Measurements from ENCODE around the gene PTGIS. TPM values are rescaled to one million over a fixed set of nuclear protein-coding genes. Genes with fewer than 3 reads are reported as not detected.

PTGIS gene
- total and polyA plus RNA-seq, 2 of the 4 experiments (the other 2 are of a cell fraction), result 1.6 to 2.6 TPM

GRCh38 chr20:49573900-49574416 lies 6.0 kb upstream of the PTGIS start:
- Histone ChIP-seq H3K27me3 (ENCODE audit: control insufficient read depth, insufficient read depth, low read length) (peaks cover 11% of the 10 kb centered on the region; the same call in 1 of the 2 replicates), H3K27ac (ENCODE audit: insufficient read depth, low read length) (no peak overlapping the region), H2AFZ (replicated peaks; ENCODE audit: low read length, poor library complexity) (peak overlapping the region; percentile 51), H3K4ac (ENCODE audit: low read depth, low read length) (peak overlapping the region; percentile 9; the same call in 1 of the 2 replicates), H3K18ac (ENCODE audit: low read depth, low read length) (no peak overlapping the region; the same call in 1 of the 2 replicates), H3K79me1 (ENCODE audit: low read depth in 1 of 2, low read length in 2 of 2) (no peaks in the 10 kb centered on the region), H3K23ac (ENCODE audit: low read depth, low read length) (no peak overlapping the region), H3K14ac (replicated peaks; ENCODE audit: low read depth, low read length) (no peak overlapping the region), H2BK120ac (ENCODE audit: low read depth, low read length) (no peak overlapping the region), H3K9me1 (ENCODE audit: insufficient read depth, low read length) (no peaks in the 10 kb centered on the region), H4K91ac (ENCODE audit: insufficient read depth, low read depth, low read length) (peak overlapping the region; percentile 34; the same call in 1 of the 2 replicates), H3K4me2 (ENCODE audit: low read depth, low read length) (no peak overlapping the region), H4K5ac (ENCODE audit: low read depth, low read length) (peak overlapping the region; percentile 3; the same call in 1 of the 2 replicates), H3K4me3 (ENCODE audit: insufficient read depth, low read depth, low read length) (no peak overlapping the region), H2AK9ac (replicated peaks; ENCODE audit: low read depth, low read length, poor library complexity) (no peak overlapping the region), H3K9ac (ENCODE audit: low read depth, low read length) (no peak overlapping the region), H2AK5ac (ENCODE audit: low read depth, low read length) (peak overlapping the region; percentile 63), H4K8ac (ENCODE audit: low read depth in 2 of 2, low read length in 2 of 2) (no peak overlapping the region; a peak in 2 of 4 replicates), H2BK20ac (ENCODE audit: low read depth, low read length) (no peak overlapping the region), H4K20me1 (ENCODE audit: insufficient read depth, low read length) (no peaks in the 10 kb centered on the region), H3K9me3 (ENCODE audit: control insufficient read depth, insufficient read depth, low read length) (peaks cover 2% of the 10 kb centered on the region; the same call in 1 of the 2 replicates), H3K36me3 (ENCODE audit: control insufficient read depth, insufficient read depth, low read length) (no peaks in the 10 kb centered on the region), H3K4me1 (ENCODE audit: control insufficient read depth, insufficient read depth, low read length) (peaks cover 14% of the 10 kb centered on the region; the same call in 1 of the 2 replicates), H2BK15ac (ENCODE audit: low read depth, low read length) (peak overlapping the region; percentile 42; the same call in 1 of the 3 replicates), H2BK5ac (ENCODE audit: low read depth, low read length, poor library complexity, severe bottlenecking) (peak overlapping the region; percentile 58), H3K56ac (ENCODE audit: extremely low read depth, insufficient read depth, low read length) (no peak overlapping the region)
- DNase-seq (peak; percentile 59), ATAC-seq (ENCODE audit: low read depth) (peak; percentile 75)
- ChIA-PET POLR2A (ENCODE audit: unreplicated experiment) (no interaction called here), CTCF (interaction anchor here (0.7 kb wide), 1 partner anchor 12 kb away, joined by 3 read pairs; no protein-coding TSS in a partner anchor)
- dilution Hi-C loops (cut with HindIII; ENCODE audit: low sequenced_read_pairs, unreplicated experiment), result no loop called here
- BruUV-seq (replicated peaks), result no TSS peak
- intact Hi-C loops (cut with micrococcal nuclease), result no loop called here
- in situ Hi-C loops (cut with MboI; ENCODE audit: low sequenced_read_pairs), result no loop called here
- TF ChIP-seq MAFK (IDR thresholded peaks at IDR 0.05; ENCODE audit: low read depth, low read length), result no peak
- no peak for TF ChIP-seq RAD21 (IDR thresholded peaks at IDR 0.05; ENCODE audit: low read length)
- TF ChIP-seq RCOR1 (IDR thresholded peaks at IDR 0.05; ENCODE audit: insufficient replicate concordance, low read length), result no peak
- no peak for TF ChIP-seq NFE2L2 (IDR thresholded peaks at IDR 0.05; ENCODE audit: low read depth, low read length)
- TF ChIP-seq USF2 (IDR thresholded peaks at IDR 0.05; ENCODE audit: low read depth, low read length), result no peak
- TF ChIP-seq BHLHE40 (IDR thresholded peaks at IDR 0.05; ENCODE audit: low read depth, low read length), result peak; percentile 37; the same call in 1 of the 2 replicates
- TF ChIP-seq MXI1 (IDR thresholded peaks at IDR 0.05; ENCODE audit: borderline replicate concordance, low read depth, low read length), result no peak
- peak; percentile 66 for TF ChIP-seq CEBPB (IDR thresholded peaks at IDR 0.05; ENCODE audit: low read depth, low read length)
- TF ChIP-seq POLR2A (IDR thresholded peaks at IDR 0.05; ENCODE audit: low read depth, low read length), result no peak
- no peak for TF ChIP-seq SMC3 (IDR thresholded peaks at IDR 0.05; ENCODE audit: low read depth, low read length)
- no peak for TF ChIP-seq MAZ (IDR thresholded peaks at IDR 0.05; ENCODE audit: borderline replicate concordance, low read depth, low read length)
- 0 out of 2 replicates have a peak, but pooled peaks have one; percentile 5 for TF ChIP-seq FOS (IDR thresholded peaks at IDR 0.05; ENCODE audit: low read depth, low read length)
- no peak for TF ChIP-seq CHD1 (IDR thresholded peaks at IDR 0.05; ENCODE audit: low read depth, low read length)
- no peak for TF ChIP-seq RFX5 (IDR thresholded peaks at IDR 0.05; ENCODE audit: low read depth, low read length)
- WGBS, 2 experiments (ENCODE audit: extremely low coverage in 2 of 2, insufficient read length in 1 of 2), result no CpG with 5 or more reads among the region's 8 CpGs
